Effector memory CD4-positive, alpha-beta T cell (primary cell): Measurements from ENCODE around the gene HECW1.

Experiments
- DNase-seq, 3 donors: peaks; one replicate each; pipeline ENCODE4 v3.0.0-alpha.2; 2020
- H3K27ac ChIP-seq: 2 replicates; pipeline ENCODE4 v1.7.0; 2013; ENCODE audit warnings: mild to moderate bottlenecking, low read length, moderate library complexity; ENCODE audit not compliant: insufficient read depth, poor library complexity, severe bottlenecking
- H3K27me3 ChIP-seq: replicated peaks from 2 replicates; pipeline ENCODE4 v1.7.0; 2013; ENCODE audit warnings: mild to moderate bottlenecking, low read length; ENCODE audit not compliant: insufficient read depth, control insufficient read depth, poor library complexity, severe bottlenecking
- H3K36me3 ChIP-seq: 2 replicates; pipeline ENCODE4 v1.7.0; 2013; ENCODE audit warnings: mild to moderate bottlenecking, low read length, moderate library complexity; ENCODE audit not compliant: control insufficient read depth, insufficient read depth
- H3K4me1 ChIP-seq: 2 replicates; pipeline ENCODE4 v1.7.0; 2013; ENCODE audit warnings: low read length, mild to moderate bottlenecking; ENCODE audit not compliant: control insufficient read depth, insufficient read depth, poor library complexity, severe bottlenecking
- H3K4me3 ChIP-seq: 2 replicates; pipeline ENCODE4 v1.7.0; 2013; ENCODE audit warnings: low read length, low read depth, mild to moderate bottlenecking; ENCODE audit not compliant: insufficient read depth, poor library complexity, severe bottlenecking
- H3K9me3 ChIP-seq: 2 replicates; pipeline ENCODE4 v1.7.0; 2013; ENCODE audit warnings: mild to moderate bottlenecking, low read length, moderate library complexity; ENCODE audit not compliant: control insufficient read depth

Gene HECW1

DNA sequence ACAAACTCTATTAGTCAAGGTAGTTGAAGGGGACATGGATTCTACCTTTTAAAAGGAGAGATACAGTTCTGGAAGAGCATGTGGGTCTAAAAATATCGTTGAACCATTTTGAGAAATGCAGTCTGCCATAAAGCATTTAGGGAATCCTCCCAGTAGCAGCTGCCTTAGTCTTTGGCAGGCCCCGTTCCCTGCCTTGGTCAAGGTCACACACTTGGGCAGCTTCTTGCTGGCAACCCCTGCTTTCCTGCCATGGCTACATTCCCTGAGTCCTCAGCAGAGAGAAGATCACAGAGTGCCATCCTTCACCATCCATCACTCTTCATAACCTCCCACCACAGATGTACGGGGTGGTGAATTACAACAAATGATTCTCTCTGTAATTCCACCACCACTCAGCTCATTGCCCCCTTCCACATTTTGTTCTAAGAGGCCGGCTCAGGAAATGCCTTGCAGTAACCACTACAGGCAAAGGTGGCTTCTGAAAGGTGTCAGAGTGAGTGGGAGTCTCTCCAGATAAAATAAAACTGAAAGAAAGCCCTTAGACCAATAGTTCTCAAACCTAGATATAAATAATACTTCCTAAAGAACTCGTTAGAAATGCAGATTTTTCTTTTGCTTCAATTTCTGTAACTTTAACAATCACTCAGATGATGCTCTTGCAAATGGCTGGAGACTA lies 349.0 kb downstream of the HECW1 start:
- DNase-seq, result no peak
- Histone ChIP-seq H3K4me3 (no peak overlapping the region), H3K27me3 (peaks cover 2% of the 10 kb centered on the region), H3K36me3 (no peaks in the 10 kb centered on the region), H3K27ac (no peak overlapping the region), H3K9me3 (no peaks in the 10 kb centered on the region), H3K4me1 (no peaks in the 10 kb centered on the region)

DNA sequence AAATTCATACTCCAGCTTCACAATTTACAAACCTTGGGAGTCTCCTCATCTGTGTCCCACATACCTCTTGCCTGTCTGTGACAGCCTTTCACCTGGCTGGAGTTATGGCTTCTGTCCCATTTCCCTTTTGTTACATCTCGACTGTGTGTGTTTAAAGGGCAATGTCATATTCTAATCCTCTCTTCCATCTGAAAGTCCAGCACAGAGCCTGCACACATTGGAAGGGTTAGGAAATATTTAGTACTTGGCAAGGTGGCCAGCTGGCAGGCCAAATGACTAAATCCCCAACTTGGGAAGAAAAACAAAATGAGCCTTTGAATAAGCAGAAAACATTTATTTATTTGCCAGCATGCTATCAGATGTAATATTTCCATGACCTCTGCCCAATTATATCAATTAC lies 350.4 kb downstream of the HECW1 start:
- no peaks in the 10 kb centered on the region for H3K4me1 ChIP-seq

GRCh38 chr7:43463401-43463980 lies 351.0 kb downstream of the HECW1 start:
- Histone ChIP-seq H3K27me3 (peaks cover 2% of the 10 kb centered on the region), H3K4me3 (no peak overlapping the region), H3K9me3 (no peaks in the 10 kb centered on the region), H3K4me1 (no peaks in the 10 kb centered on the region), H3K36me3 (no peaks in the 10 kb centered on the region), H3K27ac (no peak overlapping the region)
- DNase-seq, result no peak

More for the DNA sequence above, 350.4 kb downstream of the HECW1 start:
- Histone ChIP-seq H3K4me3 (no peak overlapping the region), H3K36me3 (no peaks in the 10 kb centered on the region), H3K27ac (no peak overlapping the region), H3K27me3 (peaks cover 2% of the 10 kb centered on the region), H3K9me3 (no peaks in the 10 kb centered on the region)
- DNase-seq, result no peak

GRCh38 chr7:43465581-43466554 lies 353.4 kb downstream of the HECW1 start:
- H3K4me3 ChIP-seq, result no peak overlapping the region
- no peaks in the 10 kb centered on the region for H3K4me1 ChIP-seq
- H3K27ac ChIP-seq, result no peak overlapping the region
- H3K27me3 ChIP-seq, result peaks cover 2% of the 10 kb centered on the region
- no peaks in the 10 kb centered on the region for H3K9me3 ChIP-seq
- no peak for DNase-seq
- H3K36me3 ChIP-seq, result no peaks in the 10 kb centered on the region

GRCh38 chr7:43467406-43467805 lies 355.0 kb downstream of the HECW1 start:
- peaks cover 2% of the 10 kb centered on the region for H3K27me3 ChIP-seq
- H3K36me3 ChIP-seq, result no peaks in the 10 kb centered on the region
- H3K4me3 ChIP-seq, result no peak overlapping the region
- no peak for DNase-seq
- no peaks in the 10 kb centered on the region for H3K4me1 ChIP-seq
- no peaks in the 10 kb centered on the region for H3K9me3 ChIP-seq
- H3K27ac ChIP-seq, result no peak overlapping the region

- Histone ChIP-seq H3K4me3 (no peak overlapping the region), H3K27me3 (peaks cover under 1% of the 10 kb centered on the region), H3K27ac (no peak overlapping the region), H3K4me1 (no peaks in the 10 kb centered on the region), H3K36me3 (no peaks in the 10 kb centered on the region), H3K9me3 (no peaks in the 10 kb centered on the region)
- no peak for DNase-seq
Measured at GRCh38 chr7:43467846-43468245, 355.4 kb downstream of the HECW1 start.

DNA sequence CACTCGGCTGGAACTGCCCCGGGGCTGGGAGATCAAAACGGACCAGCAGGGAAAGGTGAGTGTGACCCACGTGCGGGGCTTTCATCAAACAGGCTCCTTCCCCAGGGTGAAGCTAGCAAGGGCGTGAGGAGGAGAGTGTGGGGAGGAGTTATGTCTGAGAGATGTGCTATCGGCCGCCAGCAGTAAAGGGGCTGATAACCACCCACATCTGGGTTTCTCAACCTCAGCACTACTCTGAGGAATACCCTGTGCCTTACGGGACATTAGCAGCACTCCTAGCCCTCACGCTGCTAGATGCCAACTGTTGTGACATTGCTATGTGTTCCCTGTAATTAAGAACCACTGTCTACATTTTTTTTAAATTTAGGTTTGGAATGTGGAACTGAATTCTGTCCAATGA lies 356.6 kb downstream of the HECW1 start:
- Histone ChIP-seq H3K27me3 (no peaks in the 10 kb centered on the region), H3K9me3 (no peaks in the 10 kb centered on the region), H3K4me1 (no peaks in the 10 kb centered on the region), H3K27ac (no peak overlapping the region), H3K4me3 (no peak overlapping the region), H3K36me3 (no peaks in the 10 kb centered on the region)
- no peak for DNase-seq

- Histone ChIP-seq H3K9me3 (no peaks in the 10 kb centered on the region), H3K27me3 (no peaks in the 10 kb centered on the region), H3K27ac (no peak overlapping the region), H3K36me3 (no peaks in the 10 kb centered on the region), H3K4me1 (no peaks in the 10 kb centered on the region), H3K4me3 (no peak overlapping the region)
- no peak for DNase-seq
Measured at GRCh38 chr7:43470110-43470509, 357.7 kb downstream of the HECW1 start.

GRCh38 chr7:43475983-43476382 lies 363.5 kb downstream of the HECW1 start:
- Histone ChIP-seq H3K9me3 (no peaks in the 10 kb centered on the region), H3K36me3 (no peaks in the 10 kb centered on the region), H3K27me3 (no peaks in the 10 kb centered on the region), H3K27ac (no peak overlapping the region), H3K4me1 (no peaks in the 10 kb centered on the region), H3K4me3 (no peak overlapping the region)
- no peak for DNase-seq

DNA sequence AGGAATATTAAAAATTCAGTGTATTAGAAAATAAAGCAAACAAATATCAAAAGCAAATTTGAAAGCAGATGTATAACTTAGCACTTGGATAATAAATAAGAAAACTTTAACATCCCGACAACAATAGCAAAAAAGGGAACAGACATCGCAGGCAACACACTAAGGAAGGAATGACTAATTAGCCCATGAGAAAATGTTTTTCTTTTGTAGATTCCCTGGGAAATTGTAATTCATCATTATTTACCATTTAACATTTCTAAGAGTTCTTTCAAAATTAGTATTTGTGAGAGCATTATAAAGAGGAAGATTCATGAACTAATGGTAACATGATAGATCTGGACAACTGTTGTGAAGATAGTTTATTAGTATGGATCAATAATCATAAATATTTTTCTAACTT lies 364.4 kb downstream of the HECW1 start:
- no peak for DNase-seq
- no peaks in the 10 kb centered on the region for H3K4me1 ChIP-seq
- H3K4me3 ChIP-seq, result no peak overlapping the region
- no peaks in the 10 kb centered on the region for H3K27me3 ChIP-seq
- no peaks in the 10 kb centered on the region for H3K36me3 ChIP-seq
- no peak overlapping the region for H3K27ac ChIP-seq
- H3K9me3 ChIP-seq, result no peaks in the 10 kb centered on the region
